ENCODE results near the gene LYRM1.
"Not testable (repeated sequence)": the region's sequence is repeated elsewhere in the genome, so short reads cannot be mapped to it uniquely, and the experiment has no call there.

LYRM1 gene
- total RNA-seq, result 16.4 to 20.9 (median 17.0) reads per million in 3 experiments

DNA sequence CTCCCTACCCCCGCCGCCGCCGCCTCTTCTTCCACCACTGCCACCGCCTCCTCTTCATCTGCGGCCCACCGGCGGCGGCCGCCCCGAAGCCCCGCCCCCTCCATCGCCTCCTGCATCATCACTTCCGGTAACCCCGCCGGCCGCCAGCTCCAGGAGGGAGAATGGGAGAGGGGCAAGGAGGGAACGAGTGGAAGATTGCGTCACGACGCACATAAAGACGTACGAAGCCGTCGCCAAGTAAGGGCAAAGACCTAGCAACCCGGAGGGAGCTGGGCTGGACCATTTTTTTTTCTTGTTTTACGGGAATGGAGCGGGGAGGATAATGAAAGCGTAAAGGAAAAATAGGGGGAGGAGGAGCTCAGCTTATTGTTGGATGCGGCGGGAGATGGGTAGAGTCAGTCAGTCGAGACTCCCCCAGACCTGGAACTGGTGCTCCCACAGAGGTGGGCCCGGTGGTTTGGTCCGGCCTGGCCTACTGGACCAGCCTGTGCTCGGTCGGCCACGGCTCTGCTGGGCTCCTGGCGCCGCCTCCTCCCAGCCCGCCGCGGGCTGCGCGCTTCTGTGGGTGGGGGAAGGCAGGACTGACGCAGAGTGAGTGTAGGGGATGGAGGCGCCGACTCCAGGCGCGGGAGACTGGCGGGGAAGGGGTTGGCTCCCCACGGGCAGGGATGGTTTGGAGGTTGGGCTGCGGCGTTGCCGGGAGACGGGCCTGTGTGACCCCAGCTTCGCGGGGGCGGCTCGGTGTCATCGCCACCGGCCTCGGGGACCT is at the start of gene LYRM1, which contains the start of gene DCUN1D3:
Gene LYRM1, plus strand, starts transcription at position 473 of the 769 bp plus-strand sequence. CDS start 14,785 bp downstream, outside the sequence.
Gene DCUN1D3, minus strand, starts transcription at position 60 of the 769 bp plus-strand sequence. CDS start 37,820 bp downstream, outside the sequence.
- DNase-seq, result peak; percentile 82

DNA sequence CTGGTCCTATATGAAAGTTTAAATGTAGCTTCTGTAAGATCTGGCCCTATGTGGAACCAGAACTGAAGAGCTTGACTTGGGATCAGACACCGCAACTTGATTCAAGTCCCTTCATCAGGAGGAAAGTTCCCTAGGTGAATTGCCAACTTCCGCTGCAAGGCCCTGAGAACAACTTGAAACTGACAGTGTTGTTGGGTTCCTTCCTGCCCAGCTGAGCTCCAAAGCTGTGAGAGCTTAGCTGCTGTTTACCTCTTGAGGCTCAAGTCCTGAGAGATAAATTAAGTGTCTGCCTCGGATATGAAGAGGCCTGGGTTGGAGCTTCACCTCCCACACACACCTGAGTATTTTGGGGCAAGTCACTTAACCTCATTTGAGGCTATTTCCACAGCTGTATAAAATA is 49.6 kb upstream of the LYRM1 start:
- DNase-seq, result no peak

DNA sequence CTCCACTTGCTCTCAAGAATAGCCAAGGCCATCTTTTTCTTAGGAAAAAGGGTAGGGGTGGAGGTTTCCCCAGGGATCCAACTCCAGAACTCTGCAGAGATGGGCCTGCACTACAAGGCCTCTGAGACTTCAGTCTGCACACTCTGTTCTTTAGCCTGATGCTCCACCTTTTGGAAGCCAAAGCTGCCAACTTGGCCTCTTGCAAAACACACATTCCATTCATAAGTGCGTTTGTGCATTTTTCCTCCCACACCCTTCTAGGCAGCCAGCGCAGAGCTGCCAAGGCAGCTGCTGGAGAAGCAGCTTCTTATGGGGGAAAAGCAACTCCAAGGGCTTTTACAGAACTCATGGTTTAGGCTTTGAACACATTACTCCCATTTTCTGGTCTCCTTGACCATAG is 49.0 kb upstream of the LYRM1 start:
- DNase-seq, result no peak

DNA sequence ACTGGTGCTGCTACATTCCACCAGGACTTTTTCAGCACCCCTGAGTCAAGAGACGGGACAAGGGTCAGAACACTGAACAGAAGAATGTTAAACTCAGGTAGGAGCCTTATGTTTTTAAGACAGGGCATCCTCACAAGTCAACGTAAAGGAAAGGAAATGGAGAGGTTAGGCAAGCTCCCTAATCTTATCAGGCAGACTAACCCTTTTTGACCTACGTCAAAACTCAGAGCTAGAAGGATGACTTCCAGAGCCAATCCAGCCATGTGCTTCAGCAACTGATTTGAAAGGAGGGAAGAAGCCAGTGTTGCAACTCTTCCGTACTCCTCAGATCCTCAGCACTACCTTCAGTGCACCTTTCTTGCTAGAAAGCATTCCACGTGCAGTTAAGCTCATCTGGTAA is 47.4 kb upstream of the LYRM1 start:
- DNase-seq, result no peak

DNA sequence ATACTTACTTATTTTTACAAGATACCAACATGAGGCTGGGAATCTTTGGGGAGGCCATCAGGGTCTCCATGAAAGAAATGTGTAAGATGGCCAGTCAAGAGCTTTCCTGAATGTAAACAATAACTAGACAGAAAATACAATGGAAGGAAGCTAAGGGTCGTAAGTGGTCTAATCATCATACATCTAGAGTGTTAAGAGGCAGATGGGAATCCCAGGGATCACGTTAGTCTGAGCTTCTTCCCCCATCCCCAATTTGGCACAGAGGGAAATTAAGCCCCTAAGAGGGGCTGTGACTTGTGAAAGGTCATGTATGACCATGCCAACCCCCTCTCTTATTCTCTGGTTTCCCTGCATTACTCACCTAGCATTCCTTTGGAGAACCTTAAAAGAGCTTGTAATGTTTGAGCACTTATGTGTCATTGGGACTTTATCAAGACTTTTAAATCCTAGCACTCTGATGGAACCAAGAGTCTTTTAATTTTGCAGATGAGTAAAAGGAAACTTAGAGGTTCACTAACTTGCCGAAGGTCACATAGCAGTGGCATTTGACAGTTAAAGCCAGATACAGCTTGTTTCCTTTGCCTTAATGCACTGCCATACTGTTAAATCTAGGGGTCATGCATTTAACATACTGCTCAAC is 46.5 kb upstream of the LYRM1 start:
- no peak for DNase-seq

DNA sequence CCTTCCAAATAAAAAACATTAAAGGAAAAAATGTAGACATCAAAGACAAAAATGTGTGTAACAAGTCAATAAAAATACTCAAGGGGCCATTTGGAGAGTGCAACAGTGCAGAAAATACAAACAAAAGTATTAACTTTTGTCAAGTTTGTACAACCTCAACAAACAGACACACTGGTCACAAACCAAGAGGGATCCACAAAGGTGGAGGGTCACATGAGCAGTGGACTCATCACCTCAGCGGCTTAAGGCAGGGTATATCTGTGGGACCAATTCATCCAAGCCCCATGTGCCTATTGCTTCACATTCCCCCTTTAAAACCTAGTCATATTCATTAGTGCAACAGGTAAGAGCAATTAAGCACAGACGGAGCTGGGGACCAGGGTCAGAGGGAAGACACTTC is 45.6 kb upstream of the LYRM1 start:
- no peak for DNase-seq

GRCh38 chr16:20857281-20857680 is 43.3 kb upstream of the LYRM1 start:
- DNase-seq, result no peak

DNA sequence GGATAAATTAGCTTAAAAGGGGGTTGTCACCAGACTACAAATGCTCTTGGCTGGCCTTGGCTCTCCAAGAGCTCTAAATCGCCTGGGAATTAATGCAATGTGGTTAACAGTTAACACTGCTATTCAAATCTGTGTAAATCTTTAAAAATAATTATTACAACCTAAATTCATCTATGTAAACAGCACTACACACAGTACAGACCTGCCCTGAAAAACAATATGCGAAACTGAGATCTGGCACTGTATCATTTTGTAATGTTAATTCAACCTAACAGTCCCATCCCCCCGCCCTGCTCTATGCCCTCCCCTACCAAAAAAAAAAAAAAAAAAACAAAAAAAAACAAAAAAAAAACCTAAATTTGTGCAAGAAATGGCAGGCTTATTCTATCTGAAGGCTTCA is 41.3 kb upstream of the LYRM1 start:
- no peak for DNase-seq

DNA sequence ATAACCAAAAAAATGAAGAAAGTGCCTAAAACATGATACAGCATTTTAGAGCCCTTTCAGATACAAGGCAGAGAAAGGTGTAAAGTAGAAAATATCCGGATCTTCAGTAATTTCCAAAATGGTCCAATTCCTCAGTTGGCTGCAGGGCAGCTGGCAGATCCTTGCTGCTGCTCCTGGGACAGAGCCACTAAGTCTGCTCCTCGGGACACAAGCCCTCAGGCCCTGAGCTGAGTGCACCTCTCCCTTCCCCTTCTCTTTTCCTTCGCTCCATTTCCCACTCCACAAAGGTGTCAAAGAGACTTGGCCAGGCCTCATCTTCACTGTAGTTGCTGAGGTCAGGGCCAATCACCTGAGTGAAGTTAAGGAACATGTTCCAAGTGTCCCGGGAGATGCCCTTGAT is 40.9 kb upstream of the LYRM1 start:
- DNase-seq, result no peak

- no peak for DNase-seq
Measured at GRCh38 chr16:20860361-20860760, 40.2 kb upstream of the LYRM1 start.

DNA sequence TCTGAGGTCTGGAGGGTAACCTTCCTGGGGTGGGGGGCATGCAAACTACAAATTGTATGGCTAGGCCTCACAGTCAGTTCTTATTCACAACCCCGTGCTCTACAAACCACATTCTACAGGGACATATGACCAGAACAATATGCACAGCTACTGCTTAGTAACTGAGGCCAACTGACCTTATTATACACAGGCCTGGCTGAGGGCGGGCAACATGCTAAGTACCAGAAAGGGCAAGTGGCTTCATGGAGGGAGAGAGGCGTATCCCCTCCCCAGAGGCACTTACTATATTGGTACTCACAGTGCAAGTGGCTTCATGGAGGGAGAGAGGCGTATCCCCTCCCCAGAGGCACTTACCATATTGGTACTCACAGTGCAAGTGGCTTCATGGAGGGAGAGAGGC is 39.6 kb upstream of the LYRM1 start:
- not testable (repeated sequence) for DNase-seq

GRCh38 chr16:20862162-20862960 is 38.2 kb upstream of the LYRM1 start:
- no peak for DNase-seq

GRCh38 chr16:20864376-20864775 is 36.2 kb upstream of the LYRM1 start:
- not testable (repeated sequence) for DNase-seq

DNA sequence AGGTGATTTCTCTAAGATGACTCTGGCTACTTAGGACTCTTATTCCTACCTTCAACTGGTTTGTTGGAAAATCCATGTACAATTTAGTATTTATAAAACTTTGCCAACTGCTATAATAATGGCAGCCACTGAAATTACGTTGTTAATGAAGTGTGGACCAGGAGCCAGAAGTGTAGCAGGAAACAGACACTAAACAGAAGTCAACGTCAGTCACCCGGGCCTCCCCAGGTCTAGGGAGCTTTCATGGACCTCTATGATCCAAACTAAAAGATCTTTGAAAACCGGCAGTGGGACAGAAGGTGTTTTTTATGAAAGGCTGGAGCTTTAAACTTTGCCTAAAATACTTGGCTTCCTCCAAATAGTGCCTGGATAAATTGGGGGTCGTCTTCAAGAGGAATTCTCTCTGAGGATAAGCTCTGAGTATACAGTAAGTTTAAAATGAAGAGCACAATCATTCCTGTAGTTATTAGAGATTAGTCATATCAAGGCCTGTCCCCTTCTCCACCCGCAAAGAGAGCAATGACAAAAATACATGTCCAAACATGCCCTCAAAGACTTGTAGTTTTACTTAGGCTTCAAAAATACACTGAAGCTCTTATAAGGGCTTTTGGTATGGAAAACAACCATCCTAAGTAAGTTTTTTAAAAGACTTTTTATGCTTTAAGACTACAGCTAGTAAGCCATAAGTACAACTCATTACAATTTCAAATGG is 35.0 kb upstream of the LYRM1 start:
- no peak for DNase-seq

DNA sequence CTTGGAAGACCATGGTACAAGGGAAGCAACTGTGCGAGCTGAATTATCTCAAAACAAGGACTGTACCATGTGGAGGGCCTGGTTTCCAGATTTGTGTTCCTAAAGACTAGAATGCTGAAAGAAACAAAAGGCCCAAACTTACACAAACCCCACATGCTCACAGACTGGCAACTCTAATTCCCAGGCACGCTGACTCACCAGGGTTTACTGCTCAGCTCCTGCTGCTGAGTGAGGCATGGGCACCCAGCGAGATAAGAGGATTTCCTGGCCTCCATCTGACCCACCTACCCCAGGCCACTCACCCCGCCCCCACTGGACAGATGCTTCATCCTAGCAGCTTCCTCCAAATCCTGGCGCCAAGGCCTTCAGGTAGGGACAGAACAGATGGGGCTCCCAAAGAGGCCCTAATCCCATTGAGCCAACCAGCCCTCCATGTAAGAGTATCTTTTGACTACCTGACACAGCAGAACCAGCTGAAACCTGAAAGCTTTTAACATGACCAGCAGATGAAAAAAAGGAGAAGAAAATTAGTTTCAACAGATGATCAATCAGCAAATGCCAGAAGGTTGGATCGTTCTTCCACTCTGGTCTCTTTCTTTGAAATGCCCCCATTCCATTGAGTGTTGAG is 34.3 kb upstream of the LYRM1 start:
- DNase-seq, result no peak

- no peak for DNase-seq
Measured at GRCh38 chr16:20866801-20867200, 33.8 kb upstream of the LYRM1 start.

GRCh38 chr16:20867585-20867984 is 33.0 kb upstream of the LYRM1 start:
- no peak for DNase-seq

- no peak for DNase-seq
Measured at GRCh38 chr16:20868890-20869289, 31.7 kb upstream of the LYRM1 start.

- DNase-seq, result no peak
Measured at GRCh38 chr16:20870122-20870820, 30.3 kb upstream of the LYRM1 start.

DNA sequence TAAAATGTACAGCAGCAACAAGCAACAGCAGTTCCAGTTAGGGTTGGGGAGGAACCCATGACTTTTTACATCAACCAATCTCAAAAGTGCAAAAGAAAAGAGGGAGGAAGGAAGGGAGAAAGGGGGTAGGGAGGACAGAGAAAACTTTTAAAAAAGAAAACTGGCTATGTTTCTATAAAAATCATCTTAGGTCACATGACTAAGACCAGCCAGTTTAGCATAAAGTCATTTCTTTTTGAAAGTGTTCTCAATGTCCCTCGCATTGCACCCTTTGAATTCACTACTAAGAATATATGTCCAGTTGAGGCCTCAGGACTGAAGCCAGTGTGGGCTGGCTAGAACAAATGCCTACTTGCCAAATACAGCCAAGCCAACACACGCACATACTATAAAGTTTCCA is 29.3 kb upstream of the LYRM1 start:
- DNase-seq, result no peak

GRCh38 chr16:20871941-20872815 is 28.4 kb upstream of the LYRM1 start:
- no peak for DNase-seq
